OCI-M1 (cell line): ENCODE results near the gene CCDC174.

ENCODE experiments used
- DNase-seq: peaks from one replicate; lab custom pipeline; 2025; lab: John Stamatoyannopoulos, UW

Gene CCDC174

DNA sequence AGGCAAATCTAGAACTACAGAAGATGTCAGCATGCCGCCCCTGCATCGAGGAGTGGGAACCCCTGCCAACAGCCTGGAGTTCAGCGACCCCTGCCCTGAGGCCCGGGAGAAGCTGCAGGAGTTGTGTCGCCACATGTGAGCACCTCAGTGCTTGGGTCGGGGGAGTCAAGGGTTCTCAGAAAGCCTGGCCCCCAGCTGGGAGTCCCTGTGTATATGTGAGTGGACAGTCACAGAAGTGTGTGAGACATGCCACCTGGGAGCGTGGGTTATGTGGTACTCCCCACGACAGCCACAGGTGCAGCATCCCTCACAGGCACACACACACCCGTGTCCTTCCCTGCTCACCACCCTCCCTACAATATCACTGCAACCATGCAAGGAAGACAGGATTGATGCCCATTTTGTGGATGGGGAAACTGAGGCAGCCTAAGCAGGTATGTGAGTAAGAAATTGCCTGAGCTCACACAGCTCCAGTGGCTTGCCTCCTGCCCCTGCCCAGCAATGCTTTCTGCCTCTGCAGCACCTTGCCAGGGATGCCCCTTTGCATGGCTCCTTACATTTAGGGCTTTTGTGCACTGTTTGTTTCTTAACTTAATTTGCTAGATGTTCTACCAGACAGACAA, 51.7 kb downstream of the CCDC174 start:
- DNase-seq, result no peak

DNA sequence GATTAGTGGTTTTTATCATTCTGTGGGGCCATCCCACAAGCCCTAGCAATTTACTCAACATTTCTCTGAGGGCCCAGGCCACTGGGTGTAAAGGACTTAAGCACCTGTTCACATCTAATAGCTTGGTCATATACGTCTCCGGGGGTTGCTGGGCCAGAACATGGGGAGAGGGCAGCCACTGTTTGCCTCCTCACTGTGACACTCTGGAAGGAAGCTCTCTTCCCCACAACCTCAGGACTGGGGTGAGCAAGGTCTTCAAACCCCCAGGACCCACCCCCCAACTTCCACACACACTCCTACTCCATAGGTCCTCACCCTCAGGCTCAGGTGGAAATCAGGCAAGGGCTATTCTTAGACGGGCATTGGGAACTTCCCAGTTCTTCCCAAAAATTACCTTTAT, 52.2 kb downstream of the CCDC174 start:
- DNase-seq, result no peak

DNA sequence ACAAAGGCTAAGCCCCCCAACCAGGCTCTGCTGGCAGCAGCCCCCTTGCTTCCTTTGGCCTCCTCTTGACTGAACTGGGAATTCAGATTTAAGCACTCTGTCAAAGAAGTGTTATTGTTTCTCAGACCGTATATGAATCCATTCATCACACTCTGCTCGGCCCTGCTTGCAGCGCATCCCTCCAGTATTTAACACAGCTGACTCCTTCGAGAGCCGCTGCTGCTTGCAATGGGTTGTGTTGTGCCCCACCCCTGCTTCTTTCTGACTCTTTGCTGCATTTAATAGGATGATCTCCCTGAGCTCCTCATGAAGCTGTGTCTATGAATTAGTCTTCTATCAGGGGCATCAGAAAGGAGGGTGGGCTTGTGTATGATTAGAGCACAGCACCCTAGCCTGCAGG, 54.5 kb downstream of the CCDC174 start:
- no peak for DNase-seq

DNA sequence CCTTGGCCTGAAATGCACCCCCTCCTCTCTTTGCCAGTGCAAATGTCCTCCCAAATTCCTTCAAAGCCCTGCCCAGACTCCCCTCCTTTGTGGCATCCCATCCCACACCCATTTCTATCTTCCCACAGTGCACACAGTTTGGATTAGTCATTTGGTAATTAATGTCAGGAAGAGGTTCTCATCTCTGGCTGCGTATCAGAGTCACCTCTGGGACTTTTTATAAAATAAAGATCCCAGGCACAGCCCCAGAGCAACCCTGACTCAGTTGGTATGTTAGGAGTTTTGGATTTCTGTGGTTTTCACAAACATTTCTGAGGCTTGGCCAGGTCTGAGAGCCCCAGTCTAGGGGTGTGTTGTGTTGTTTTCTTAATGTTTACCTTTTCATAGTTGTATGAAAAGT, 65.0 kb downstream of the CCDC174 start:
- DNase-seq, result no peak

- DNase-seq, result no peak
These were observed 65.7 kb downstream of the CCDC174 start for GRCh38 chr3:14717307-14717706.

DNA sequence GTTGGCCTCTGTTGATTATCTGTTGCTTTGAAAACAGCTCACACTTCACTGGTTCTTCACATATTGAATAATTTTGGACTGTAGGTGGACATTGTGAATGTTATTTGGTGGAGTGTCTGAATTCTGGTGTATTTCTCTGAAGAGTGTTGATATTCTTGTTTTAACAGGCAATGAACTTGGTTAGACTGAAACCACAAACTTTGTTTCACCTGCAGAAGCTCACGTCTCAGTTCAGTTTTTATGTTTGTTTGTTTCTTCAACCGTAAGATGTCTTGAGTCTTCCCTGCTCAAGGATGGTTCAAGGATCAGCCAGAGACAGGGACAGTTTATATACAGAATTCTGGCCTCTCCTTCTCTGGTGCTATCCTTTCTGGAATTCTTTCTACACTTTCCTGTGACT, 67.0 kb downstream of the CCDC174 start:
- no peak for DNase-seq

DNA sequence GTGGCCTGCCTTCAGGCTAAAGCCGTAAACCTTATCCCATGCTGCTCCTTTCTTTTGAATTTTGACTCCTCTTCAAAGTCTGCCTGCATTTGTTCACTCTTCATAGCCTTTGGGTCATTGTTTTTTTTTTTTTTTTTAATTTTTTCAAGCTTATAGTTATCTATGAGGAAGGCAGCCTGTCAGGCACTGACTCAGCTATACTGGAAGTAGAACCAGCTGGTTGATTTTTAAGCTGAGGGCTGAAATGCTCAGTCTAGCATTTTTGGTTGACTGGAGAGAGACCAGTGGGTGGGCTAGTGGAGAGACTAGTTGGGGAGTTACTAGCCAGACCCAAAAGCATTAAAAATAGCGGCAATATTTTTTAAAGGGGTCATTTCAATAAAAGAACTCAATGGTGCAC, 67.4 kb downstream of the CCDC174 start:
- no peak for DNase-seq

DNA sequence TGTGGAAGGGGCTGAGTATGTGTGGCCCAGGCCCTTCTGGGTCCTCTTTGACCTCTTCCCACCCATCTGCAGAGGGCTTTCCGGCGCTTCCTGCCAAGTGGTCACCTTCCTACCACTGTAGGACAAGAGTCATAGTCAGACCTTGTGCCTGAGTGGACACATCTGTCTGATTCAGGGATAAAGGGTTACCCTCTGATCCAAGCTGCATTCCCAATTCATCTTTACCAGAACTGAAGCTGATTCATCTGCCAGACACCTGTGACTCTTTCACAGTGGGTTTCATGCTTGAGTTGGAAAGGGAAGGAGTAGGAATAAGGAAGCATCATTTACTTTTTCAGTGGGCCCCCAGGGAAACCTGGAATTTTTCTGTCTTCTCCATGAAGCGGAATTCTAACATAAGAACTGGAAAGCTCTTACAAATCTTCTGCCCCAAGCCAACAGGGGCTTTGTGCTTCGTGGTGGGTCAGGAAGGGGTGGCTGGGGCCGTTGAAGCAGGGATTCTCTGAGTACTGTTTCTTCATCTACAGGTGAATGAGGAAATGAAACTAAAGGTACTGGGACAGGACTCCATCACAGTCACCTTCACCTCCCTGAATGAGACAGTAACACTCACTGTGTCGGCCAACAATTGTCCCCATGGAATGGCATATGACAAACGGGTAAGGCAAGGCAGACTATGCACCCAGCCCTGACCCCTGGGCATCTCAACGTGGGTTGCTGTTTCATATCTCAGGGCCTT, 69.7 kb downstream of the CCDC174 start:
- DNase-seq, result no peak
